SK-N-SH (cell line): ENCODE measurements around the gene DCLK1.

Experiments used
- CTCF ChIP-seq: fragments of 200-600 bp; sonication (generic); IDR thresholded peaks from 2 replicates; pipeline ENCODE4 v1.6.1; 2017; ENCODE audit warnings: antibody characterized with exemption, mild to moderate bottlenecking, moderate library complexity
- JUND ChIP-seq: IDR thresholded peaks from 2 replicates; pipeline ENCODE4 v1.4.0; 2012
- MXI1 ChIP-seq: IDR thresholded peaks from 2 replicates; pipeline ENCODE4 v1.6.1; 2012; ENCODE audit warnings: mild to moderate bottlenecking, low read depth, low read length, improper control_type of control experiment
- RAD21 ChIP-seq: IDR thresholded peaks from 2 replicates; pipeline ENCODE4 v1.6.1; 2012; ENCODE audit warnings: mild to moderate bottlenecking, low read length
- RCOR1 ChIP-seq: fragments of 150-350 bp; IDR thresholded peaks from 2 replicates; pipeline ENCODE4 v1.6.1; 2017; ENCODE audit warnings: antibody characterized with exemption, low read length
- SIN3A ChIP-seq: IDR thresholded peaks from 2 replicates; pipeline ENCODE4 v1.6.1; 2012; ENCODE audit warnings: low read depth, mild to moderate bottlenecking, low read length, moderate library complexity, borderline replicate concordance
- SMC3 ChIP-seq: IDR thresholded peaks from 2 replicates; pipeline ENCODE4 v1.6.1; 2012; ENCODE audit warnings: low read depth, low read length, improper control_type of control experiment
- TCF12 ChIP-seq: IDR thresholded peaks from 2 replicates; pipeline ENCODE4 v1.4.0; 2012
- USF2 ChIP-seq: fragments of 150-350 bp; IDR thresholded peaks from 2 replicates; pipeline ENCODE4 v1.6.1; 2017; ENCODE audit warnings: antibody characterized with exemption, low read length, low read depth, borderline replicate concordance
- YY1 ChIP-seq: IDR thresholded peaks from 2 replicates; pipeline ENCODE4 v1.4.0; 2012; ENCODE audit warnings: low read depth, mild to moderate bottlenecking
- ZBTB33 ChIP-seq: IDR thresholded peaks from 2 replicates; pipeline ENCODE4 v1.4.0; 2012; ENCODE audit warnings: low read depth, borderline replicate concordance

GRCh38 chr13:36151591-36151990 is 20.4 kb upstream of the DCLK1 start:
- TF ChIP-seq RAD21: no peak
- no peak for TF ChIP-seq CTCF
- TF ChIP-seq RCOR1: no peak
- no peak for TF ChIP-seq YY1
- no peak for TF ChIP-seq SMC3
- TF ChIP-seq TCF12: no peak
- TF ChIP-seq ZBTB33: no peak
- no peak for TF ChIP-seq SIN3A
- no peak for TF ChIP-seq JUND
- no peak for TF ChIP-seq USF2
- TF ChIP-seq MXI1: no peak
